Fibroblast of skin of right biceps (primary cell): ENCODE results near the gene TGM4.

Experiments used
- DNase-seq: peaks from one replicate; pipeline ENCODE4 v3.0.0-alpha.2; 2013

TGM4 gene

GRCh38 chr3:44957986-44958385, 83.6 kb downstream of the TGM4 start:
- DNase-seq, result no peak

GRCh38 chr3:44958386-44958785, 84.0 kb downstream of the TGM4 start:
- no peak for DNase-seq

GRCh38 chr3:44960387-44961026, 86.1 kb downstream of the TGM4 start:
- DNase-seq, result peak; percentile 13

- DNase-seq, result no peak
Measured at GRCh38 chr3:44961888-44962287, 87.5 kb downstream of the TGM4 start.

- no peak for DNase-seq
Measured at GRCh38 chr3:44962621-44963393, 88.4 kb downstream of the TGM4 start.

- DNase-seq, result no peak
Measured at GRCh38 chr3:44963571-44964325, 89.3 kb downstream of the TGM4 start.
